Vagina (tissue), 2 donors: ENCODE data around the gene RGS19.
"Not testable (repeated sequence)": the region's sequence is repeated elsewhere in the genome, so short reads cannot be mapped to it uniquely, and the experiment has no call there.

Experiments used
- CTCF ChIP-seq, 3 experiments: fragments of 450-650 bp in 2 of 3; fragments of 200-600 bp in 1 of 3; sonication (generic) in 1 of 3; IDR thresholded peaks; one replicate each; pipeline ENCODE4 v1.5.1; 2017 to 2019; ENCODE audit warnings: antibody characterized with exemption in 3 of 3, mild to moderate bottlenecking in 2 of 3, moderate library complexity in 2 of 3
- POLR2AphosphoS5 ChIP-seq, 2 donors: sonication (generic); formaldehyde crosslinking; IDR thresholded peaks; one replicate each; pipeline ENCODE4 v1.9.0; 2017; ENCODE audit warnings: antibody characterized with exemption in 2 of 2, mild to moderate bottlenecking in 2 of 2, low read depth in 1 of 2; ENCODE audit not compliant: insufficient read depth in 1 of 2

GRCh38 chr20:64123517-64123916 lies 44.2 kb upstream of the RGS19 start:
- TF ChIP-seq CTCF (IDR thresholded peaks at IDR 0.05); POLR2AphosphoS5 (IDR thresholded peaks at IDR 0.05; ENCODE audit: insufficient read depth in 1 of 2, low read depth in 1 of 2): not testable (repeated sequence)
